Pulmonary artery endothelial cell (primary cell): ENCODE measurements around the gene SRGAP2. TPM values are rescaled to one million over a fixed set of nuclear protein-coding genes. Genes with fewer than 3 reads are reported as not detected.
"Not testable (repeated sequence)": the region's sequence is repeated elsewhere in the genome, so short reads cannot be mapped to it uniquely, and the experiment has no call there.

Source experiments
- DNase-seq: peaks from one replicate; pipeline ENCODE4 v3.0.0-alpha.2; 2011; ENCODE audit warnings: low read depth, low spot score
- total RNA-seq: library from RNA; depleted of rRNA; stranded (reverse); fragments of >200 nt; gene quantifications from 2 replicates; pipeline ENCODE4 v1.2.3, GENCODE V29; 2014

The SRGAP2 gene
- total RNA-seq, 1 donor from 2014 or later, result 79.4 TPM

- DNase-seq, result not testable (repeated sequence)
Observed at GRCh38 chr1:206246129-206246886, 43.0 kb downstream of the SRGAP2 start.

- not testable (repeated sequence) for DNase-seq
Observed at GRCh38 chr1:206250953-206251681, 47.8 kb downstream of the SRGAP2 start.

DNA sequence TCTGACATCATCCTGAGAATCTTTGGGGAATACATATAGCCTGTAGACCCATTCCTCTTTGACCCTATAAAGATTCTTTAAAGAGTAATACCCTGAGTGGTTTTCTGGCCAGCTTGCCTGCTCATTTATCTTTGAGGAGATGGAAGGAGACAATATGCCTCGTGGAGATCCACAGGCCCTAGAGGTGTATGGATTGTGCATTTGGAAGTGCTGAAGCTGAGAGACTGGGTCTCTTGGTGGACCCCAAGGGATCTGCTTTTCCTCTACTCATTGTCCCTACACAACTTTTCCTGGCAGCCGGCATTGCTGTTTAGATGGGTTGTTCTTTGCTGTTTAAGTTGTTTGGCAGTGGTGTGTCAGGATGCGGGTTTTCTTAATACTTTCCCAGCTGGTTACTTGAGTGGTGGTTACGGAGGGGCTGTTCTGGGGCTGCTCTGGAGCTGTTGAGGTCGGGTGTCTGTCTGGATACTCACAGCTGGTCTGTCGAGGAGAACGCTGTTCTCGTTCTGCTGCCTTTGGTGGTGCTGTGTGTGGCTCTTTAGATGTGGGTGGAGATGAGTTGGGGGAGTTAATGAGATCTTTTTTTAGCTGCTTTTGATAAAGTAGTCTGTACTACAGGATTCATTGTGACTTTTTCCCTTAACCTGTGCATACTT, 49.5 kb downstream of the SRGAP2 start:
- not testable (repeated sequence) for DNase-seq

Other genes starting within 250 kb of the SRGAP2 start
- gene RAB7B, start 200.1 kb upstream of the SRGAP2 start, total RNA-seq, result 0.25 and 0.59 TPM in 2 replicates
- gene CTSE, start 179.6 kb upstream of the SRGAP2 start, total RNA-seq, result 0.07 TPM in 2 replicates
- gene RHEX, start 150.4 kb upstream of the SRGAP2 start, total RNA-seq, result not detected in 2 replicates
- not detected in 2 replicates for gene AVPR1B, start 86.2 kb upstream of the SRGAP2 start, total RNA-seq
- 3.8 and 11.9 TPM in 2 replicates for gene FAM72A, start 702 bp upstream of the SRGAP2 start, total RNA-seq